Measurements from ENCODE around the gene PCNX4. TPM values are rescaled to one million over a fixed set of nuclear protein-coding genes. Genes with fewer than 3 reads are reported as not detected.
"Not testable (repeated sequence)": the region's sequence is repeated elsewhere in the genome, so short reads cannot be mapped to it uniquely, and the experiment has no call there.

PCNX4 gene
- 32.3 TPM for total RNA-seq (2013)
- polyA plus RNA-seq (10 to 100 TPM; 13.1 to 18.4 (median 16.7) TPM), polyA minus RNA-seq (17.2 and 41.0 TPM in 2 replicates), total RNA-seq (44.8 to 118 (median 74.1) reads per million in 11 experiments)

DNA sequence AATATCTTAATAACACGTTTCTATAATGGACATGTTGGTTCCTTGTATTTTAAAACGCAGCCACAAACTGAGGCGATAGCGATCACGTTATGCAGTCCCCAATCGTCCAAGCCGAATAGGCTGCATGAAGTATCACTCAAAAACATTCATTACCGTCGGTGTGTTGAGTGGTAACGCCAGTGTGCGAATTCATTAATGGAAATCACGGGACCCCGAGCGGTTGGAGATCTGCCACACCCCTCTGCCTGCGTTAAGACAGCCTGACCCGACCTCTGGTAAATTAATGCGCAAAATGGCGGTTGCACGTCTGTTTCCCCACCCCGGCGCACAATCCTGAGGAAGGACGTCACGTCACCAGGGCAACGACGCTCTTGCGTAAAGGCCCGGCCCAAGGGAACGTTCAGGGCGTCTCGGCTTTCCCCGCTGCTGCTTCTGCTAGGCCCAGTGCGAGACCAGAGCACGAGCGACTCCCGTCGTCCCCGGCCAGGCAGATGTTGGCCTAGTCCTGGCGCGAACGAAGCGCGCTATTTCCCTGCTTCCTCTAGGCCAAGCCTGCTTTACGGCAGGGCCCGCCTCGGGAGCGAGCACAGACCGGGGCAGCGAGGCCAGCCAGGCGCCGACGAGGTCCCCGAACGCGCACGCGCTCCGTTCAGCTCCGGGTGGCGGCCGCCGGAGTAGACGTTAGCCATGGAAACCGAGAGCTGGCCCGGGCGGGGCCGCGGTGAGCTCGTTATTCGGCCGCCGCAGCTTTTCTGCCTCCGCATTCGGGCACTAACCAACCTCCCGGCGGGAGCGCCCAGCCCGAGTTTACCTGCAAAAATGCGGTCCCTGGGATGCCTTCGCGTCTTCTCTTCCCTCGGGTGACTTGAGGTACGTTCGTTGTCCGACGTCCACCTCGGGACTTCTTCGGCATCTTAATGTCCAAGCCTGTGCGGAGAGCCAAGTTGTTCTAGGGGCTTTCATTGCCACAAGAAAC, at the start of gene PCNX4:
Gene PCNX4 (plus strand): TSS at position 374 of the 976 bp plus-strand sequence. CDS start 15,716 bp downstream, outside the sequence.
- peak within 1 kb of the TSS; percentile 97 to 99 for H3K27ac ChIP-seq (ENCODE audit: low read depth in 1 of 2, low read length in 2 of 2)

DNA sequence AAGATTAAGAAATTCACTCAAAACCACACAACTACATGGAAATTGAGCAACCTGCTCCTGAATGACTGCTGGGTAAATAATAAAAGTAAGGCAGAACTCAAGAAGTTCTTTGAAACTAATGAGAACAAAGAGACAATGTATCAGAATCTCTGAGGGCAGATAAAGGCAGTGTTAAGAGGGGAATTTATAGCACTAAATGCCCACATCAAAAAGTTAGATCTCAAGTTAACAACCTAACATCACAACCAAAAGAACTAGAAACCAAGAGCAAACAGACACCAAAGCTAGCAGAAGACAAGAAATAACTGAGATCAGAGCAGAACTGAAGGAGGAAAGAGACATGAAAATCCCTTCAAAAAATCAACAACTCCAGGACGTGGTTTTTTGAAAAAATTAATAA, 43.7 kb upstream of the PCNX4 start:
- H3K4me3 ChIP-seq (replicated peaks in 1 of 3; ENCODE audit: low read depth in 2 of 3, low read length in 3 of 3); DNase-seq; H3K79me2 ChIP-seq (ENCODE audit: insufficient read depth, low read length); H3K4me1 ChIP-seq (ENCODE audit: control insufficient read depth in 1 of 2, insufficient read depth in 2 of 2, low read length in 2 of 2); intact Hi-C loops (cut with micrococcal nuclease); H3K27ac ChIP-seq (ENCODE audit: low read depth in 1 of 2, low read length in 2 of 2); H3K27me3 Mint-ChIP-seq (ENCODE audit: low read depth in 3 of 3); H4K20me1 ChIP-seq (ENCODE audit: insufficient read depth, low read length); H3K4me1 Mint-ChIP-seq; H3K4me2 ChIP-seq (replicated peaks; ENCODE audit: extremely low read depth, low read length, poor library complexity, severe bottlenecking); H3K4me3 Mint-ChIP-seq; H3K27me3 ChIP-seq (ENCODE audit: control insufficient read depth in 2 of 2, insufficient read depth in 2 of 2, low read length in 2 of 2); H3K9me3 ChIP-seq (replicated peaks in 1 of 2; ENCODE audit: control insufficient read depth in 1 of 2, insufficient read depth in 1 of 2, low read length in 2 of 2); H2AFZ ChIP-seq (ENCODE audit: insufficient read depth, low read depth, low read length, poor library complexity, severe bottlenecking); H3K36me3 Mint-ChIP-seq; H3K36me3 ChIP-seq (replicated peaks in 1 of 2; ENCODE audit: control insufficient read depth in 1 of 2, insufficient read depth in 2 of 2, low read length in 2 of 2); H3K9ac ChIP-seq (ENCODE audit: insufficient read depth, low read length, poor library complexity, severe bottlenecking); H3K27ac Mint-ChIP-seq: not testable (repeated sequence)
- WGBS (ENCODE audit: insufficient coverage), result no CpG with 5 or more reads among the region's 1 CpG
- H3K9me3 Mint-ChIP-seq, result peaks cover 4 to 12% (median 6%) of the 10 kb centered on the region in 7 donors

More for the DNA sequence above, at the start of gene PCNX4:
- H3K4me3 Mint-ChIP-seq, result peak within 1 kb of the TSS; percentile 93 to 96
- Histone ChIP-seq H3K27me3 (ENCODE audit: control insufficient read depth in 2 of 2, insufficient read depth in 2 of 2, low read length in 2 of 2) (no peaks in the 10 kb centered on the region), H3K79me2 (ENCODE audit: insufficient read depth, low read length) (peaks cover 43% of the 10 kb centered on the region), H3K4me3 (replicated peaks in 1 of 3; ENCODE audit: low read depth in 2 of 3, low read length in 3 of 3) (peak within 1 kb of the TSS; percentile 70 to 87 (median 85)), H2AFZ (ENCODE audit: insufficient read depth, low read depth, low read length, poor library complexity, severe bottlenecking) (peak within 1 kb of the TSS; percentile 90), H3K4me2 (replicated peaks; ENCODE audit: extremely low read depth, low read length, poor library complexity, severe bottlenecking) (peak within 1 kb of the TSS; percentile 85), H3K9ac (ENCODE audit: insufficient read depth, low read length, poor library complexity, severe bottlenecking) (peak within 1 kb of the TSS; percentile 84), H3K4me1 (ENCODE audit: control insufficient read depth in 1 of 2, insufficient read depth in 2 of 2, low read length in 2 of 2) (peaks cover 20 to 35% of the 10 kb centered on the region in 2 donors), H3K36me3 (replicated peaks in 1 of 2; ENCODE audit: control insufficient read depth in 1 of 2, insufficient read depth in 2 of 2, low read length in 2 of 2) (peaks cover 0 to under 1% of the 10 kb centered on the region in 2 donors), H4K20me1 (ENCODE audit: insufficient read depth, low read length) (no peaks in the 10 kb centered on the region), H3K9me3 (replicated peaks in 1 of 2; ENCODE audit: control insufficient read depth in 1 of 2, insufficient read depth in 1 of 2, low read length in 2 of 2) (no peaks in the 10 kb centered on the region)
- WGBS (ENCODE audit: insufficient coverage), result under 1% methylated on average over 82 of the region's 88 CpGs
- H3K9me3 Mint-ChIP-seq, result peaks cover 0 to 3% (median 0%) of the 10 kb centered on the region in 7 donors
- TF ChIP-seq, protein P1, sequence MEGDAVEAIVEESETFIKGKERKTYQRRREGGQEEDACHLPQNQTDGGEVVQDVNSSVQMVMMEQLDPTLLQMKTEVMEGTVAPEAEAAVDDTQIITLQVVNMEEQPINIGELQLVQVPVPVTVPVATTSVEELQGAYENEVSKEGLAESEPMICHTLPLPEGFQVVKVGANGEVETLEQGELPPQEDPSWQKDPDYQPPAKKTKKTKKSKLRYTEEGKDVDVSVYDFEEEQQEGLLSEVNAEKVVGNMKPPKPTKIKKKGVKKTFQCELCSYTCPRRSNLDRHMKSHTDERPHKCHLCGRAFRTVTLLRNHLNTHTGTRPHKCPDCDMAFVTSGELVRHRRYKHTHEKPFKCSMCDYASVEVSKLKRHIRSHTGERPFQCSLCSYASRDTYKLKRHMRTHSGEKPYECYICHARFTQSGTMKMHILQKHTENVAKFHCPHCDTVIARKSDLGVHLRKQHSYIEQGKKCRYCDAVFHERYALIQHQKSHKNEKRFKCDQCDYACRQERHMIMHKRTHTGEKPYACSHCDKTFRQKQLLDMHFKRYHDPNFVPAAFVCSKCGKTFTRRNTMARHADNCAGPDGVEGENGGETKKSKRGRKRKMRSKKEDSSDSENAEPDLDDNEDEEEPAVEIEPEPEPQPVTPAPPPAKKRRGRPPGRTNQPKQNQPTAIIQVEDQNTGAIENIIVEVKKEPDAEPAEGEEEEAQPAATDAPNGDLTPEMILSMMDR (IDR thresholded peaks at IDR 0.05), result no peak
- H3K27me3 Mint-ChIP-seq (ENCODE audit: low read depth in 3 of 3), result no peaks in the 10 kb centered on the region
- H3K27ac Mint-ChIP-seq, result peak within 1 kb of the TSS; percentile 95 to 100 (median 98)
- peak; percentile 98 to 99 (median 98) for DNase-seq
- intact Hi-C loops (cut with micrococcal nuclease), result loop anchor here (2.0 to 10.0 kb wide), 4 partner anchors 13 to 1010 kb away; partner anchors contain the start of gene PPM1A (in 2 of the 2)
- peaks cover 4 to 5% of the 10 kb centered on the region in 2 donors for H3K36me3 Mint-ChIP-seq
- H3K4me1 Mint-ChIP-seq, result peaks cover 40% of the 10 kb centered on the region
